ENCODE measurements around the gene CFAP410. TPM values are rescaled to one million over a fixed set of nuclear protein-coding genes. Genes with fewer than 3 reads are reported as not detected.
"Not testable (repeated sequence)": the region's sequence is repeated elsewhere in the genome, so short reads cannot be mapped to it uniquely, and the experiment has no call there.

Gene CFAP410
- total RNA-seq, 1 experiment from 2014 or later: 12.6 TPM

- no peak for DNase-seq (ENCODE audit: low spot score)
Measured at GRCh38 chr21:44350773-44351481, 11.7 kb upstream of the CFAP410 start.

GRCh38 chr21:44349847-44350772 is 10.9 kb upstream of the CFAP410 start:
- DNase-seq (ENCODE audit: low spot score): no peak

GRCh38 chr21:44349416-44349846 is 10.2 kb upstream of the CFAP410 start:
- DNase-seq (ENCODE audit: low spot score): no peak

- no peak for DNase-seq (ENCODE audit: low spot score)
Measured at GRCh38 chr21:44348861-44349260, 9.7 kb upstream of the CFAP410 start.

GRCh38 chr21:44347911-44348451 is 8.8 kb upstream of the CFAP410 start:
- DNase-seq (ENCODE audit: low spot score): no peak

- DNase-seq (ENCODE audit: low spot score): no peak
Measured at GRCh38 chr21:44345495-44345894, 6.3 kb upstream of the CFAP410 start.

GRCh38 chr21:44344541-44345183 is 5.5 kb upstream of the CFAP410 start:
- DNase-seq (ENCODE audit: low spot score): no peak

- DNase-seq (ENCODE audit: low spot score): not testable (repeated sequence)
Measured at GRCh38 chr21:44342981-44343380, 3.8 kb upstream of the CFAP410 start.

GRCh38 chr21:44341726-44342458 is 2.7 kb upstream of the CFAP410 start:
- not testable (repeated sequence) for DNase-seq (ENCODE audit: low spot score)

- DNase-seq (ENCODE audit: low spot score): peak; percentile 67
Measured at GRCh38 chr21:44337941-44338895, 972 bp downstream of the CFAP410 start.

- no peak for DNase-seq (ENCODE audit: low spot score)
Measured at GRCh38 chr21:44337449-44337848, 1.7 kb downstream of the CFAP410 start.

GRCh38 chr21:44335266-44336059 is 3.7 kb downstream of the CFAP410 start:
- DNase-seq (ENCODE audit: low spot score): no peak

GRCh38 chr21:44334329-44335030 is 4.7 kb downstream of the CFAP410 start:
- DNase-seq (ENCODE audit: low spot score): no peak

- no peak for DNase-seq (ENCODE audit: low spot score)
Measured at GRCh38 chr21:44333509-44334328, 5.5 kb downstream of the CFAP410 start.

- no peak for DNase-seq (ENCODE audit: low spot score)
Measured at GRCh38 chr21:44332965-44333364, 6.2 kb downstream of the CFAP410 start.

GRCh38 chr21:44332383-44332782 is 6.8 kb downstream of the CFAP410 start:
- DNase-seq (ENCODE audit: low spot score): no peak

- DNase-seq (ENCODE audit: low spot score): no peak
Measured at GRCh38 chr21:44331650-44332307, 7.4 kb downstream of the CFAP410 start.

Data from H4 (cell line).